ENCODE data around the gene HAO2. TPM values are rescaled to one million over a fixed set of nuclear protein-coding genes. Genes with fewer than 3 reads are reported as not detected.
"Not testable (repeated sequence)": the region's sequence is repeated elsewhere in the genome, so short reads cannot be mapped to it uniquely, and the experiment has no call there.

The HAO2 gene
- polyA plus RNA-seq (ENCODE audit: insufficient read length in 4 of 4) = 100 to 1,000 TPM in 2 of 4 donors, 10 to 100 TPM in 2; 57.8 to 107 (median 94.8) TPM

GRCh38 chr1:119368554-119368953 is at the start of gene HAO2:
Gene HAO2, plus strand, starts transcription at chr1:119368785. Its CDS starts 12,301 bp downstream, at chr1:119381086.
- DNase-seq (ENCODE audit: low read depth in 4 of 4, low spot score in 2 of 4) = no peak

DNA sequence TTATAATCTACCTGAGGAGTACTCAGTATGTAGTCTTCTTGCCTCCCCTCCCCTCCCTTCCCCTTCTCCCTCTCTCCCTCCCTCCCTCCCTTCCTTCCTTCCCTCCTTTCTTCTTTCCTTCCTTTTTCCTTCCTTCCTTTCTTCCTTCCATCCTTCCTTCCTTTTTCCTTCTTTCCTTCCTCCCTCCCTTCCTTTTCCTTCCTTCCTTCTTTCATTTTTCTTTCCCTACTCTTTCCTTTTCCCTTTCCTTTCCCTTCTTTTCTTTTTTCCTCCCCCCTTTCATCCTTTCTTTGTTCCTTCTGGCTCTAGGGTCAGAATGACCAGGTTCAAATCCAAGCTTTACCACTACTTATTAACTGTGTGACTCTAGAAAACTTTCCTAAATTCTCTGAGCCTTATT is 48.5 kb upstream of the HAO2 start:
- no peak for DNase-seq (ENCODE audit: low read depth in 4 of 4, low spot score in 2 of 4)

- no peak for DNase-seq (ENCODE audit: low read depth in 4 of 4, low spot score in 2 of 4)
These were observed 46.7 kb upstream of the HAO2 start for GRCh38 chr1:119321666-119322419.

DNA sequence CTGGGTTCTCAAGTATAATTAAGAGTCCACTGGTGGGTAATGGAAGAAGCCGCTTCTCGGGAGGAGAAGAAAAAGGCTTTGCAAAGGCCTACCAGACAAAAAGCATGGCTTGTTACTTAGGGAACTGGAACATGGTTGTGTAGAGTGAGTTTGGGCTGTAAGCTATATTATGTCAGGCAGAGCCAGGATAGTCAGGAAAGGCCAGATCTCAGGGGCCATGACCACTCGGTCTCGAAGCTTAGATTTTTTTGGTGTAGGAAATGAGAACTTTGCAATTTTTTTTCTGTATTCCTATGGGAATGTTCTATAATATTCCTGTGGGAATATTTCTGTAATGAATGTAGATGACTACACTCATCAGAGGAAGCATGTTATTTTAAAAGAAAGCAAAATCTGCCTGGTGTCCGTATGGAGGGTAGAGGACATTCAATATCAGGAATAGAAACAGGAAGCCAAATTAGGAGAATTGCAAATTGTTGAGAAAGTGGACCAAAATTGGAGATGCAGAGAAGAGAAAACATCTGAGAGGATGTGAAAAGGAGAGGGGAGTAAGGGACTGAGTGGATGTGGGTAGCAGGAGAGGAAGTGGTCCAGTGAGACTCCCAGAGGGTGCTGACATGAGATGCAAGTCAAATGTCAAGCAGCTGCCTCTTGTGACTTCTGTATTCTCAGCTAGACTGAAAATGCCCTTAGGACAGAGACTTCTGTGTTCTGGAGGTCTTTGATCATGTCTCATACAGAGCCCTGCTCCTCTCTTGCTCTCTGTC is 45.2 kb upstream of the HAO2 start:
- no peak for DNase-seq (ENCODE audit: low read depth in 4 of 4, low spot score in 2 of 4)

DNA sequence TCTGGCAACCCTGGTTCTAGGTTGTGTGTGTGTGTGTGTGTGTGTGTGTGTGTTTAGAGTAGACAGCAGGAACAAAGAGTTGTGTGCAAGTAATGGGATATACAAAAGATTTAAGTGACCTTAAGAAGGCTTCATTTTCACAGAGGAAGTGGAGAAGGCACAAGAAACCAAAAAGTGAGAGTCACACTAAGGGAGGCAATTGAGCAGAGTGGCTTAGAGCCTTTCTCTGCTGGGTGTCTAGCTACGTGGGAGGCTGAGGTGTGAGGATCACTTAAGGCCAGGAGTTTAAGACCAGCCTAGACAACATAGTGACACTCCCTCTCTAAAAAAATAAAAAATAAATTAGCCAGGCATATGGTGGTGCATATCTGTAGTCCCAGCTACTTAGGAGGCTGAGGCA is 44.4 kb upstream of the HAO2 start:
- no peak for DNase-seq (ENCODE audit: low read depth in 4 of 4, low spot score in 2 of 4)

- no peak for DNase-seq (ENCODE audit: low read depth in 4 of 4, low spot score in 2 of 4)
These were observed 42.3 kb upstream of the HAO2 start for GRCh38 chr1:119326251-119326650.

GRCh38 chr1:119327094-119327449 is 41.5 kb upstream of the HAO2 start:
- DNase-seq (ENCODE audit: low read depth in 4 of 4, low spot score in 2 of 4) = peak in 2 of 4 donors; percentile 50 to 65

DNA sequence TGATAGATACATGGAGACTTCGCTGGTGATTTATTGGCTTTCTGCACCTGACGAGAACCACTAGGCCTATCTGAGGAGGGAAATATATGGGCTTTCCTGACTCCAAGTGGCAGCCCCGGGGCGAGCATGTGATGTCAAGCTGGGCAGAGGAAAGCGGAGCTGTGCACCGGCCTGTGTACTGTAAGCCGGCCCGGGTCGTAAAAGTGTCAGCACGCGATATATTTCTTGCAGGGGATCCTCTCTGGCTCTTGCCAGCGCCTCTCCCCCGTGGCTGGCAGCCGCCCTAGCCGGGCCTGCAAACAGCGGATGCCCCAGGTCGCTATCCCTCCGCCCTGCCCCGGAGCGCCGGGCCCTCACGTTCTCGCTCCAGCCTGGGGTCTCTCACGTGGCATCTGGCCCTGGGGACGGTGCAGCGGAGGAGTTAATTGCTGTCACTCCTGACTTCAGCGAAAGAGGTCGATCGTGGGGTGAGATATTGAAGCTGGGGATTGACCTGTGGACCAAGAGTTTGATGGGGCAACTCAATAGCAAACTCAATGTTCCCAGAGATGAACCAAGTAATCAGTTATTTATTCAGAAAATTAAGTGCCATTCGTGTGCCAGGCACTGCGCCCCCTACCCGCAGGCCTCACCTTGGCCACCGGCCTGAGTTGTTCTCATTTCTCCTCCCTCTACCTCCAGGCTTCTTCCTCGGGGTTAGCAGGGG is 41.0 kb upstream of the HAO2 start:
- DNase-seq (ENCODE audit: low read depth in 4 of 4, low spot score in 2 of 4) = peak; percentile 64 to 76 (median 71)

- DNase-seq (ENCODE audit: low read depth in 4 of 4, low spot score in 2 of 4) = no peak
These were observed 38.8 kb upstream of the HAO2 start for GRCh38 chr1:119329541-119330461.

GRCh38 chr1:119330466-119331189 is 38.0 kb upstream of the HAO2 start:
- DNase-seq (ENCODE audit: low read depth in 4 of 4, low spot score in 2 of 4) = no peak

DNA sequence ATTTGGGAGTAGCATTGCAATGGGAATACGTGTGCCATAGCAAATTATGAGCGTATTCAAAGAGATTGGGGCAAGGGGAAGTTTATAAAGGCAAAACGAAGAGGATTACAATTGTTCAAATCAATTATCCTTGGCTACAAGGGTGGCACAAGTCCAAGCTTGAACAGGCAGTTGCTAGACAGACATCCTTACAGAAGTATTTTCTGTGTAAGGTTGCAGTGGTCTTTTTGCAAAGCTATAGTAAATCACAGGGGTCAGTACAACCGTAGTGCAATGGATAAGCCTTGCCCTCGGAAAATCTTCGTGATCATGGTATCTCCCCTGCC is 37.4 kb upstream of the HAO2 start:
- no peak for DNase-seq (ENCODE audit: low read depth in 4 of 4, low spot score in 2 of 4)

GRCh38 chr1:119331915-119332314 is 36.7 kb upstream of the HAO2 start:
- DNase-seq (ENCODE audit: low read depth in 4 of 4, low spot score in 2 of 4) = no peak

GRCh38 chr1:119332622-119333021 is 36.0 kb upstream of the HAO2 start:
- DNase-seq (ENCODE audit: low read depth in 4 of 4, low spot score in 2 of 4) = no peak

DNA sequence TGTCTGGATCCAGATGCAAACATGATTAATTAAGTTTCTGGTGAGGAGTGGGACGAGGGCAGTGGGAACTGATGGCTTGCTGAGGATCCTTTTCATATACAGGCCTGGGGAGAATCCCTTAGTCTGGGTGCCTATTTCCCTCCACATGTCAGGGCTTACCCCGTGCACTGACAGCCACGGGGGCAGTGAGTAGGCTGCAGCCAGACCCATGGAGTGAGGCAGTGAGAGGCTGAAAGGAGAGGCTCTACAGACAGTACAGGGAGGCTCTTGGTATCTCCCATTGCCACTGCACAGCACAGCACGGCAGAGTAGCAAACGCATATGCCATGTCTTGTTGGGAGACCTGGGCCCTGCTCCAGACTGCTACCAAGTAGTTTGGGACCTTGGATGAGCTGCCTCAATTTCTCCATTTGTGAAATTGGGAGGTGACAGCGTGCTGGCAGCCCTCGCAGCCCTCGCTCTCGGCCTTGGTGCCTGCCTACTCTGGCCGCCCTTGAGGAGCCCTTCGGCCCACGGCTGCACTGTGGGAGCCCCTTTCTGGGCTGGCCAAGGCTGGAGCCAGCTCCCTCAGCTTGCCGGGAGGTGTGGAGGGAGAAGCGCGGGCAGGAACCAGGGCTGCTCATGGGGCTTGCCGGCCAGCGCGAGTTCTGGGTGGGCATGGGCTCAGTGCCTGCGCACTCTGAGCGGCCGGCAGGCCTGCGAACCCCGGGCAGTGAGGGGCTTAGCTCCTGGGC is 35.3 kb upstream of the HAO2 start:
- no peak for DNase-seq (ENCODE audit: low read depth in 4 of 4, low spot score in 2 of 4)

- DNase-seq (ENCODE audit: low read depth in 4 of 4, low spot score in 2 of 4) = not testable (repeated sequence)
These were observed 34.7 kb upstream of the HAO2 start for GRCh38 chr1:119333897-119334250.

DNA sequence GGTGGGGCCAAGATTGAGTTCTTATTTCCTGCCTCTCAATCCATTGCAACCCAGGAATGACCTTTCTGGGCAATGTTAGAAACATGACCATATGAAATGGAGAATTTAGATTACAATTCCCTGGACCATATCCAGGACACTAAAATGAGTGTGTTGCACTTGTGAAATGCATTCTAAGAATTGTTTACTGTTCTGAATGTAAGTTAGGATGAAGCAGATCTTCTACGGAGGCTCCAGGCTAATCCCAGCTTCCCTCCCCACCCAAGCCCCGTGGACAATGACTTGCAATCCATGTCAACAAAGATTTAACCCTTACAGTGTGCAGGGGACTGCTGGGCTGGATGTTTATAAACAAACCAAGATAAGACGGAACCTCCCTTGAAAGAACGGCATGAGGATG is 31.7 kb upstream of the HAO2 start:
- no peak for DNase-seq (ENCODE audit: low read depth in 4 of 4, low spot score in 2 of 4)

GRCh38 chr1:119338004-119338403 is 30.6 kb upstream of the HAO2 start:
- DNase-seq (ENCODE audit: low read depth in 4 of 4, low spot score in 2 of 4) = no peak

DNA sequence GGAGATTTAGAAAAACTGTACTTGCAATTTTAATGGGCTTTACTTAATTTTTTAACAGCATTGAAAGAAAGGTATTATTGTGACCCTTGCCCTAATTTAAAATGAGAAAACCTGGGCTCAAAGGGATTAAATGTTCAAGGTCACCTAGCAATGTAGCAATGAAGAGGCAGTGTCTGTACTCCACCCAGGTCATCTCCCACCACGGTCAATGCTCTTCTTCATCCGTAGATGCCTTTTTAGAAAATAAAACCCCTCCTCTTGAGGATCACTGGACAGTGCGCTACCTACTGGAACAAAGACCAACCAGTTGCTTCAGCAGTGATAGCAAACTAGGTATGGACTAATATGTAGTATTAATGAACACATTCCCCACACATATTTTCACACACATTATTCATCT is 29.8 kb upstream of the HAO2 start:
- DNase-seq (ENCODE audit: low read depth in 4 of 4, low spot score in 2 of 4) = no peak

DNA sequence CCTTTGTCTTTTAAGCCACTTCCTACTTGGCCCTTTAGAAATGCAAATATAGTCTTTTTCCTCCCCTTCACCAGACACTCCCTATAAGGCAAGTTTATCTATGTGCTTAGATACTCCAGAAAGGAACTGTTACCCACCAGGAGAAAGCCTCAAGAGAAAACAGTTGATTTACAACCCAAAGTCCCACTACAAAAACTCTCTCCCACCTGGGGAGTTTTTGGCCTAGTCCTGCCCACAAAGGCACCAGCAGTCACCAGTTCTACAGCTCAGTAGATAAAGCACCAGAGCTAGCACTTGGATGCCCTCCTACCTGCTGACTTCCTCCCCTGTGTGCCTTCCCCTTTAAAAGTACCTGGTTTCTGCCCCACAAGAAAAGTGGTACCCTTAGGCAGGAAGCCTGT is 27.7 kb upstream of the HAO2 start:
- no peak for DNase-seq (ENCODE audit: low read depth in 4 of 4, low spot score in 2 of 4)

Measured in left renal cortex interstitium (tissue), 4 donors.